GM12872 (cell line): ENCODE data around the gene RAB40AL.

Source experiments
- CTCF ChIP-seq: IDR thresholded peaks from 3 replicates; pipeline ENCODE4 v1.5.1; 2011; ENCODE audit warnings: low read depth, mild to moderate bottlenecking, low read length, moderate library complexity; ENCODE audit not compliant: insufficient read depth

RAB40AL gene

DNA sequence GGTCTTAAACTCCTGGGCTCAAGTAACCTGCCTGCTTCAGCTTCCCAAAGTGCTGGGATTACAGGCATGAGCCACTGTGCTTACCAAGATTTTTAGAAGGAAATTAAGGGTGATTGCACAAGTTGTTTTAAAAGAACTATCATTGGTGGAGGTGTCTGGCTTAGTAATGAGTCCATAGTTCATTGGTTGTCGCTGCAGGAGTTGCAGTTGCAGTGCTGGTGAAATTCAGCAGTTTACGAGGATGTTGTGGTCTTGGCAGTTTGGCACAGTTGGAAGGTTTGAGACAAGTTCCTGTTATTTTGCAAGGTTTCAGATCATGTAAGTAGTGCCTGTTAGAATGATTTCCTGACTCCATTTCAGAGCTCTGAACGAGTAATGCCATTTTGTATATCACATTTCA lies 48.1 kb downstream of the RAB40AL start:
- no peak for TF ChIP-seq CTCF
